Measurements from ENCODE around the gene C6orf132.
"Not testable (repeated sequence)": the region's sequence is repeated elsewhere in the genome, so short reads cannot be mapped to it uniquely, and the experiment has no call there.

C6orf132 gene

GRCh38 chr6:42171813-42172581 is 29.6 kb upstream of the C6orf132 start:
- Histone ChIP-seq H2BK120ac (ENCODE audit: insufficient read depth, low read length, poor library complexity) (no peak overlapping the region), H2BK5ac (ENCODE audit: low read depth, low read length, poor library complexity) (no peak overlapping the region), H3K4me3 (ENCODE audit: low read depth, low read length) (no peak overlapping the region), H3K9me3 (ENCODE audit: insufficient read depth, low read depth, low read length) (peaks cover 2% of the 10 kb centered on the region), H4K12ac (ENCODE audit: low read depth, low read length) (no peak overlapping the region), H3K4me1 (ENCODE audit: control insufficient read depth in 1 of 2, insufficient read depth in 2 of 2, low read length in 2 of 2) (no peaks in the 10 kb centered on the region), H3K4me2 (ENCODE audit: low read length) (no peak overlapping the region), H2AK5ac (ENCODE audit: low read length) (no peak overlapping the region), H3K18ac (ENCODE audit: low read length) (no peak overlapping the region), H4K91ac (ENCODE audit: low read depth, low read length) (no peak overlapping the region), H3K9ac (ENCODE audit: low read length) (no peak overlapping the region), H2BK12ac (ENCODE audit: low read length) (no peak overlapping the region), H3K79me1 (ENCODE audit: low read length) (no peaks in the 10 kb centered on the region), H3K27ac (ENCODE audit: low read depth, low read length) (no peak overlapping the region), H3K27me3 (ENCODE audit: insufficient read depth, low read length) (no peaks in the 10 kb centered on the region), H3K79me2 (ENCODE audit: control insufficient read depth, insufficient read depth, low read length, poor library complexity) (no peaks in the 10 kb centered on the region), H4K8ac (ENCODE audit: low read depth, low read length) (no peak overlapping the region), H3K23ac (ENCODE audit: low read length) (no peak overlapping the region), H2AFZ (ENCODE audit: insufficient read depth, low read length, poor library complexity) (no peak overlapping the region), H3K4ac (ENCODE audit: low read depth, low read length) (no peak overlapping the region), H3K36me3 (ENCODE audit: control insufficient read depth in 1 of 2, insufficient read depth in 2 of 2, low read length in 2 of 2) (no peaks in the 10 kb centered on the region), H3K14ac (ENCODE audit: low read length) (no peak overlapping the region)
- no CpG with 5 or more reads among the region's 7 CpGs for WGBS (ENCODE audit: extremely low coverage, insufficient coverage, insufficient read length)
- DNase-seq = no peak

- not testable (repeated sequence) for H3K79me2 ChIP-seq (ENCODE audit: control insufficient read depth, insufficient read depth, low read length, poor library complexity)
Measured at GRCh38 chr6:42169780-42170179, 27.4 kb upstream of the C6orf132 start.

GRCh38 chr6:42168650-42169049 is 26.2 kb upstream of the C6orf132 start:
- H3K4me1 ChIP-seq (ENCODE audit: control insufficient read depth in 1 of 2, insufficient read depth in 2 of 2, low read length in 2 of 2) = no peaks in the 10 kb centered on the region
- no peak overlapping the region for H3K14ac ChIP-seq (ENCODE audit: low read length)
- H3K79me1 ChIP-seq (ENCODE audit: low read length) = no peaks in the 10 kb centered on the region
- H3K9ac ChIP-seq (ENCODE audit: low read length) = no peak overlapping the region
- H2BK120ac ChIP-seq (ENCODE audit: insufficient read depth, low read length, poor library complexity) = no peak overlapping the region
- peaks cover 2% of the 10 kb centered on the region for H3K9me3 ChIP-seq (ENCODE audit: insufficient read depth, low read depth, low read length)
- H3K79me2 ChIP-seq (ENCODE audit: control insufficient read depth, insufficient read depth, low read length, poor library complexity) = no peaks in the 10 kb centered on the region
- H3K36me3 ChIP-seq (ENCODE audit: control insufficient read depth in 1 of 2, insufficient read depth in 2 of 2, low read length in 2 of 2) = no peaks in the 10 kb centered on the region
- no peak overlapping the region for H3K18ac ChIP-seq (ENCODE audit: low read length)
- no peak overlapping the region for H4K91ac ChIP-seq (ENCODE audit: low read depth, low read length)
- no peak overlapping the region for H2AK5ac ChIP-seq (ENCODE audit: low read length)
- H3K27me3 ChIP-seq (ENCODE audit: insufficient read depth, low read length) = no peaks in the 10 kb centered on the region
- no peak overlapping the region for H4K8ac ChIP-seq (ENCODE audit: low read depth, low read length)
- H3K27ac ChIP-seq (ENCODE audit: low read depth, low read length) = no peak overlapping the region
- H4K12ac ChIP-seq (ENCODE audit: low read depth, low read length) = no peak overlapping the region
- no peak overlapping the region for H2AFZ ChIP-seq (ENCODE audit: insufficient read depth, low read length, poor library complexity)
- H3K4ac ChIP-seq (ENCODE audit: low read depth, low read length) = no peak overlapping the region
- H2BK12ac ChIP-seq (ENCODE audit: low read length) = no peak overlapping the region
- no peak overlapping the region for H3K4me3 ChIP-seq (ENCODE audit: low read depth, low read length)
- no peak for DNase-seq
- no peak overlapping the region for H3K4me2 ChIP-seq (ENCODE audit: low read length)
- H3K23ac ChIP-seq (ENCODE audit: low read length) = no peak overlapping the region
- H2BK5ac ChIP-seq (ENCODE audit: low read depth, low read length, poor library complexity) = no peak overlapping the region
- no CpG with 5 or more reads among the region's 6 CpGs for WGBS (ENCODE audit: extremely low coverage, insufficient coverage, insufficient read length)

More at GRCh38 chr6:42169780-42170179, 27.4 kb upstream of the C6orf132 start:
- H2BK12ac ChIP-seq (ENCODE audit: low read length); H2AFZ ChIP-seq (ENCODE audit: insufficient read depth, low read length, poor library complexity); H3K4me1 ChIP-seq (ENCODE audit: control insufficient read depth in 1 of 2, insufficient read depth in 2 of 2, low read length in 2 of 2); H4K91ac ChIP-seq (ENCODE audit: low read depth, low read length); H3K4ac ChIP-seq (ENCODE audit: low read depth, low read length); H4K12ac ChIP-seq (ENCODE audit: low read depth, low read length); H3K27me3 ChIP-seq (ENCODE audit: insufficient read depth, low read length); H3K27ac ChIP-seq (ENCODE audit: low read depth, low read length); H3K23ac ChIP-seq (ENCODE audit: low read length); H3K18ac ChIP-seq (ENCODE audit: low read length); H3K79me1 ChIP-seq (ENCODE audit: low read length); H3K9me3 ChIP-seq (ENCODE audit: insufficient read depth, low read depth, low read length); H2BK120ac ChIP-seq (ENCODE audit: insufficient read depth, low read length, poor library complexity); H3K9ac ChIP-seq (ENCODE audit: low read length); H2AK5ac ChIP-seq (ENCODE audit: low read length); H3K4me2 ChIP-seq (ENCODE audit: low read length); H4K8ac ChIP-seq (ENCODE audit: low read depth, low read length); H3K14ac ChIP-seq (ENCODE audit: low read length); H3K36me3 ChIP-seq (ENCODE audit: control insufficient read depth in 1 of 2, insufficient read depth in 2 of 2, low read length in 2 of 2); H2BK5ac ChIP-seq (ENCODE audit: low read depth, low read length, poor library complexity); H3K4me3 ChIP-seq (ENCODE audit: low read depth, low read length); DNase-seq: not testable (repeated sequence)
- WGBS (ENCODE audit: extremely low coverage, insufficient coverage, insufficient read length) = no CpG with 5 or more reads among the region's 2 CpGs

- H2AK5ac ChIP-seq (ENCODE audit: low read length) = no peak overlapping the region
- H2BK5ac ChIP-seq (ENCODE audit: low read depth, low read length, poor library complexity) = no peak overlapping the region
- peaks cover 2% of the 10 kb centered on the region for H3K9me3 ChIP-seq (ENCODE audit: insufficient read depth, low read depth, low read length)
- no peak overlapping the region for H3K27ac ChIP-seq (ENCODE audit: low read depth, low read length)
- H3K9ac ChIP-seq (ENCODE audit: low read length) = no peak overlapping the region
- no peaks in the 10 kb centered on the region for H3K36me3 ChIP-seq (ENCODE audit: control insufficient read depth in 1 of 2, insufficient read depth in 2 of 2, low read length in 2 of 2)
- H3K4me1 ChIP-seq (ENCODE audit: control insufficient read depth in 1 of 2, insufficient read depth in 2 of 2, low read length in 2 of 2) = no peaks in the 10 kb centered on the region
- no peak overlapping the region for H3K4me2 ChIP-seq (ENCODE audit: low read length)
- H3K79me1 ChIP-seq (ENCODE audit: low read length) = no peaks in the 10 kb centered on the region
- H4K91ac ChIP-seq (ENCODE audit: low read depth, low read length) = peak overlapping the region; percentile 27
- H2BK12ac ChIP-seq (ENCODE audit: low read length) = peak overlapping the region; percentile 61
- peak overlapping the region; percentile 51 for H4K8ac ChIP-seq (ENCODE audit: low read depth, low read length)
- H3K79me2 ChIP-seq (ENCODE audit: control insufficient read depth, insufficient read depth, low read length, poor library complexity) = no peaks in the 10 kb centered on the region
- no peak overlapping the region for H3K14ac ChIP-seq (ENCODE audit: low read length)
- no peak overlapping the region for H3K4me3 ChIP-seq (ENCODE audit: low read depth, low read length)
- no peak overlapping the region for H3K4ac ChIP-seq (ENCODE audit: low read depth, low read length)
- no peak overlapping the region for H3K18ac ChIP-seq (ENCODE audit: low read length)
- H2AFZ ChIP-seq (ENCODE audit: insufficient read depth, low read length, poor library complexity) = peak overlapping the region; percentile 20
- H3K23ac ChIP-seq (ENCODE audit: low read length) = no peak overlapping the region
- H4K12ac ChIP-seq (ENCODE audit: low read depth, low read length) = no peak overlapping the region
- WGBS (ENCODE audit: extremely low coverage, insufficient coverage, insufficient read length) = no CpG with 5 or more reads among the region's 8 CpGs
- no peaks in the 10 kb centered on the region for H3K27me3 ChIP-seq (ENCODE audit: insufficient read depth, low read length)
- peak; percentile 65 to 90 for DNase-seq
- no peak overlapping the region for H2BK120ac ChIP-seq (ENCODE audit: insufficient read depth, low read length, poor library complexity)
Measured at GRCh38 chr6:42166444-42167141, 24.2 kb upstream of the C6orf132 start.
